HG02973 (cell line): ENCODE data around the gene CRTC1.

Experiments
- ATAC-seq: cut with Tn5 transposase; IDR thresholded peaks from one replicate; pipeline ENCODE4 v1.9.1; 2021; ENCODE audit warnings: moderate library complexity; ENCODE audit not compliant: unreplicated experiment

CRTC1 gene

DNA sequence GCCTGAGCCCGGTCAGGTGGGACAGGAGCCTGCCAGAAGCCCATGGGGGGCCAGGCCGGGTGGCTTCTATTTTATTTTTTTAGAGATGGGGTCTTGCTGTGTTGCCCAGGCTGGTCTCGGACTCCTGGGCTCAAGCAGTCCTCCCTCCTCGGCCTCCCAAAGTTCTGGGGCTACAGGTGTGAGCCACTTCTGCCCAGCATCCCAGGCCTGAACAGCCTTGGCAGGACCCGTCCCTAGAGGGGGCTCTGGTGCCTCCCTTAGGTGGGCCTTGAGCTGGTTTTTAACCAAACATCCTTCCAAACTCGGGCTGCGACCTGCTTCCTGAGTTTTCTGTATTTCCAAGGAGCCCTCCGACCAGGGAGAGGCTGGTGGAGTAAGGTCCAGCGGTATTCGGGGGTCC, 97.2 kb downstream of the CRTC1 start:
- ATAC-seq: no peak

DNA sequence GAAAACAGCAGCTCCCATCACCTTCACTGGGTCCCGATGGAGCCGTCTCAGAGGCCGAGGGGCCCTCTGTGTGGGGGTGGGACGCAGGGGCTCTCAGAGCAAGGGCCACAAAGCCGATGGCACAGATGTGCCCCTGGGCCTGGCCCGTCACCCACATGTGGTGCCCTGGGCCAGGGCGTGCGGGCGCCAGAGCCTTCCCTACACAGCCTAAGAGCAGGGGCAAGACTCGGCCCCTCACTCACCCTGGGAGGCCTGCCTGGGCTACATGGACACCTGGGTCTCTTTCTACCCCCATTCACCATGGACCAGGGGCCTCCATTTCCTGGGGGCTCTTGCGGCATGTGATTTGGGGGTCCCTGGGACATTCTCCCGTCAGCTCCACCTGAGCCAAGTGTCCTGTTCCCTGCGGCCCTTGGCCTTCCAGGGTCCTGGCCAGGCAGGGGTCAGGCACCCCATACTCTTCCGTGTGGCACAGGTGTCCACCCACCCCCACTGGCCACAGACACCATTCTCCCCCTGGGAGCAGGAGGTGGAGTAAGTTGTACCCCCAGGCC, 97.6 kb downstream of the CRTC1 start:
- ATAC-seq: no peak

DNA sequence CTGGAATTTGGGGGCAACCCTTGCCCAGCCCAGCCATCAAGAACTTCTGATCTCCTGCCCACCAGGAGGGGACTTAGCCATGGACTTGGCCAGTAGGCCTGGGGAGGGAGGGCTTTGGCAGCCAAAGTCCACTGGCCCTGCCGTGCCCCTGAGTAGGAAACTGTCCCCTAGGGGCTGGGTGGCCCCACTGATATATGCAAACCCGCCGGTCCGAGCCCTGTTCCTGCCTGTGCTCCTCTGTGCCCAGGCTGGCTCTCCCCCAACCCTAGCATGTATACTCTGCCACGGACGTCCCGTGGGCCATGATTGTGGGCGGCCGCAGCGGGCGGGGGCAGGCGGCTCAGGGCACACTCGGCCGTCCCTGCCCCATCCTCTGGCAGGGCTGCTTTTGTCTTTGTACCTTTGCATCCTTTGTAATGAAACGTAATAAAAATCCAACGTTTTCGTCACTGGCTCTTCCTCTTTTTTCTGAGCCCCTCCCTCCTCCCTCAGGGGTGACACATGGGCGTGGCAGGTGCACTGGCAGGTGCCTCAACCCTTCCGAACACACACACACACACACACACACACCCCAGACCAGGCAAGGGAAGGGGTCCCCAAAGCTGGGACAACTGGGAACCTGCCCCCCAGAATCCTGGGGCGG, 98.5 kb downstream of the CRTC1 start:
- ATAC-seq: no peak

DNA sequence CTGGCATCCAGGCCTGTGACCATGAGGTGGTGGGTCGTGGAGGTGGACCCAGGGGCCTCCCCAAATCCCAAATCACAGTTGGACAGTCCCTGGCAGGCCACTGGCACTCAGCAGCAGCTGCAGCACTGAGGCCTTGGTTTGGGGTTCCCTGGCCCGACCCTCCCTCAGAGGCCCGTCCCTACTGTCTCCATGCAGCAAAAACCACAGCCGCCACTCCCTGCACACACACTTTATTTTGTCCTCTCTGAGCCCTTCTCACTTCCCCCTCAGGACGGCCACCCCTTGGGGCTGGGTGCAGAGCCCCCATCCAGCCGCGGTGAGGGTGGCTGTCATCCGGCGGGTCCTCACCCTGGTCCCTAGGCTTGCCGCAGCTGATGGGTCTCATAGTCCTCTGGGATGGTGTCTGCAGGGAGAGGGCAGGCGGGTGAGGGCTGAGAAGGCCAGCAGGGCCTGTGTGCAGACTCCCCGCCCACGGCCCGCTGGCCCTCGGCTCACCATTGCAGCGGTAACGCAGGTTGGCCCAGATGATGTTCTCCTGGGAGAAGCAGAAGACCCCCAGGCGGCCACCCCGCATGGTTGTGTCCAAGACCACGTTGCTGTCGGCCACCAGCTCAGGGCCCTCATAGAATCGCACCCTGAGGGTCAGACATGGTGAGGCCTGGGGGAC, 99.2 kb downstream of the CRTC1 start:
- ATAC-seq: no peak

DNA sequence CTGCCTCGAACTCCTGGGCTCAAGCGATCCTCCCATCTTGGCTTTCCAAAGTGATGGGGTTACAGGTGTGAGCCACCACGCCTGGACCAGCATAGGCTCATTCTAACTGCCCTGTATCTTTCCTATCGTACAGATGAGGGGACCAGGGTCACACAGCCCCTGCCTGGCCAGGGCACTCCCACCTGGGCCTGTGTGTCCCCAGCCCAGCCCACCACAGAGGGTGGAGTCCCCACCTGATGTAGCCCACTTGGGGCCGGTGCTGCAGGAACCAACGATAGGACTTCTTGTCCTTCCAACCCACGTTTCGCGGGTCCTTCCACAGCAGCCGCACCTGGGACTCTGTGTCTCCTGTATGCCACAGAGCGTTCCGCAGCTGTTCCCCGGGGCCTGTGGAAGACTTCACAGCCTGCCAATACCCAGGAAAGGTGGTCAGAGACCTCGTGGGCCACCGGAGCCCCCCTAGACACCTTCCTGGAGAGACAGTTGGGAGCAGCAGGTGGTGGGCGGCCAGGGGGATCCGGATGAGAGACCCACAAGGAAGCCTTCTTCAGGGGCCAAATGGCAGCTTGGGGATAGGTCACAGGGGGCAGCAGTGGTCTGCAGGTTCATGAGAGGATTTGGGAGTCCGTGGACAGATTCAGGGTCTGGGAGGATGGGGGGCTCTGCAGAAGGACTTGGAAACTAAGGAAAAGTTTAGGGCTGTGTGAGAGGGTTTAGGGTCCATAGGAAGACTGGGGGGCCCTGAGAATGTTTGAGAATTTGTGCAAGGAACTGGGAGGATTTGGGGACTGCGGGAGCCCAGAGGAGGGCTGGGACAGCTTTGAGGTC, 100.7 kb downstream of the CRTC1 start:
- ATAC-seq: no peak

DNA sequence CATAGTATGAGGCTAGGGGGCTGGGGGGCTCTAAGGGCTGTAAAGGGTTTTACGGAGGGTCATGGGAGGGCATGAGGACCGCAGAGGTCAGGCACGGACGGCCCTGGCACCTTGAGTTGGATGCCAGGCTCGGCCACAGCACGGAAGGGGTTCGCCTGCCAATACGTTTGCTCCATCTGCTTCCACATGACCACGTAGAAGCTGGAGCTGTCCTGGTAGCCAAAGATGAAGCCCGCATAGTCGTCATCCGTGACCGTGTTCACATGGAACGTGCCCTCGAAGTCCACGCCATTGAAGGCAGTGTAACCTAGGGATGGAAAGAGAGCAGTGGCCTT, 101.3 kb downstream of the CRTC1 start:
- ATAC-seq: no peak

DNA sequence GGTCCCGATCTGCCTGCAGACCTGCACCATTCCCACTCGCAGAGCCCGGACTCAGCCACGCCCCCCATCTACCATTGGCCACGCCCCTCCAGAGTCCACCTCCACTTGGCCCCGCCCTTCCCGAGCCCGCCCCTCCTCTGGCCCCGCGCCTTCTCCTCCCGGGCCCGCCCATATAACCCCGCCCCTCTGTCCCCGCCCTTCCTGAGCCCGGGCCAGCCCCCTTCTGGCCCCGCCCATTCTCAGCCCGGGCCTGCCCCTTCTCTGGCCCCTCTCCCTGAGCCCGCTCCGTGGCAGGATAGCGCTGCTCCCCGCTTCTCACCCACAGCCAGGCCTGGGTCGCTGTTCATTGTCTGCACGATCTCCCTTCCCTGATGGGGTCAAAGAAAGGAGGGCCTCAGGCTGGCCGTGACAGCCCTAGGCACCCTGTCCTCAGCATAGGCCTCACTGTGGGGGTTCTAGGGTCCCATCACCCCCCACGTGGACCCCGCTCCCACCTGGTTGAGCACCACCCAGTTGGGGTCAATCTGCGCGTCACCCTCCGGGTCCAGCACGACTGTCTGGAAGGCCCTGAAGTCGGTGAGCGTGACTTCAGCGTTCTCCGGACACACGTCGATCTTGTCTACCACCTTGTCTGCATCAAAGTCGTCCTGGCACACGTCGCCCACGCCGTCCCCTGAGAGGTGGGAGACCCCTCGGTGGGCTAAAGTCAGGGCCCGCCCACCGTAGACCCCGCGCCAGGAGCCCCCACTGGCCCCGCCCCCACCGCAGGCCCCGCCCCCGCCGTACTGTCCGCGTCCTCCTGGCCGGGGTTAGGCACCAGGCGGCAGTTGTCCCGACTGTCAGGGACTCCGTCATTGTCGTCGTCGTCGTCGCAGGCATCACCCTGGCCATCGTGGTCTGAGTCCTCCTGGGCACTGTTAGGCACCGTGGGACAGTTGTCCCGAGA, 102.0 kb downstream of the CRTC1 start:
- ATAC-seq: no peak

DNA sequence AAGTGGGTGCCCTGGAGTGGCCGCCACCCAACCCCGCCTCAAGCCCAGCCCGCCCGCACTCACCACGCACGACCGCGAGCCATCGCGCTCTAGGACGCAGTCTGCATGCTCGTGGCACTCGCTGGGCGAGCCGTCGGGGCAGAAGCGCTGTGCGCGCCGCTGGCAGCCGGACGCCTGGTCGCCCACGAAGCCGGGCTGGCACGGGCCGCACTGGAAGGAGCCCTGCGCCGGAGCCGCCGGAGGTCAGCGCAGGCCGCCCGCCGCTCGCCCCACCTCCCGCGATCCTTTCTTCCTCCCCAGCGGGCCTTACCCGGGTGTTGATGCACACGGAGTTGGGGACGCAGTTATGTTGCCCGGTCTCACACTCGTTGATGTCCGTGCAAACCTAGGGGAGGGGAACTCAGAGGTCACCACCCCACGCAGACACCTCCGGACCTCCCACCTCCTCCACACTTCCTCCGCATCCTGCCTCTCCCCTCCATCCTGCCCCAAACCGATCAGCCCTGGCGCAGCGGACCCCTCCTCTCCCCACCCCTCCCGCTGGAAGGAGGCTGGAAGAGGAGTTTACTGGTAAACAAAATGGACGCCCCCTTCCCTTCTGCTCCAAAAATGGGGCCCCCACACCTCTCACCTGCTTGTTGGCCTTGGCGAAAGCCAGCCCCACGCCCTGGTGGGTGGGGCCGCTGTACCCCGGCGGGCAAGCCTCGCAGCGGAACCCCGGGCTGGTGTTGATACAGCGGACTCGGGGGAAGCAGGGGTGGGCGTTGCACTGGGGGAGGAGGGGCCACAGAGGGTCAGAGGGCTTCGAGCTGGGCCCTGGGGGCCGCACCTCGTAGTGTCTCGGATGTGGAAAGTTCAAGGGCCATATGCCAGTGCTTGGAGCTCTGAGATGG, 105.3 kb downstream of the CRTC1 start:
- ATAC-seq: no peak

DNA sequence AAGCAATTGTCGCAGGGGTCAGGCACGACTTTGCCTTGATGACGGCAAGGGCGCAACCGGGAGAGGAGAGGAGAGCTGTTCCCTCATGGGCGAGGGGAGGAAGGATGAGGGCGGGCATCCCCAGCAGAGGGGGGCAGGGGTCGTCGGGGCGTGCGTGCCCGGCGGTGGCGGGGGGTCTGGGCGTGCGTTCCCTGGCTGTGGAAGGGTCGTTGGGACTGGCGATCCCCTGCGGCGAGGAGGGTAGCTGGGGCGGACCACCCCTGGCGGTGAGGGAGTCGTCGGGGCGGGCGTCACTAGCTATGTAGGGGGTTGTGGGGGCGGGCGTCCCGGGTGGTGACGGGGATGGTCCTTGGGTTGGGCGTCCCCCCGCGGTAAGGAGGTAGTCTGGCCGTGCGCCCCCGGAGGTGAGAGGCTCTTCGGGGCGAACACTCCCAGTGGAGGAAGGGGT, 106.0 kb downstream of the CRTC1 start:
- ATAC-seq: no peak

DNA sequence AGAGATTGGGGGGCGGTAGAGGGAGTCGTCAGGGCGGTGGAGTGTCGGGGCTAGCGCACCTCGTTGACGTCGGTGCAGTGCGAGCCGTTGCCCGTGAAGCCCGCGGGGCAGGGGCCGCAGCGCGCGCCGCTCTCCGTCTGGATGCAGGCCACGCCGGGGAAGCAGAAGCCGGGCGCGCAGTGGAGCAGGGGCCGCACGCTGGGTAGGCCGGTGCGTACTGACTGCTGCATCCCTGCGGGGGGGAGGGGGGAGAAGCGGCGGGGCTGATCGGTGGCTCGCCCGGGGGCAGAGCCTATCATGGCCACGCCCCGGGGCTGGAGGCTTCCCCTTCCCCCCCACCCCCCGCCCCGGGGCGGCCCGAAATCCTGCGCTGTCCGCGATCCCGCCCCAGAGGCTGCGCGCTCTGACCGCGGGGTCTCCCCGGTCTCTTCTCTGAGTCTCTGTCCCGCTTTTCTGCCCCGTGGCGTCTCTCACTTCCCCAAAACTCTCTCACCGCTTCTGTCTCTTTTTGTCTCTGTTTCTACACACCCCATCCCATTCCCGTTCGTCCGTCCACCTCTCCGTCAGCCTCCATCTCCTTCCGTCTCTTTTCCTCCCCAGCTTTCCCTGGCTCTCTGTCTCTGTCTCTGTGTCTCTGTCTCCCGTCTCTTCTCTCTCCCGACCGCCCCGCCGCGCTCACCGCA, 106.5 kb downstream of the CRTC1 start:
- no peak for ATAC-seq

DNA sequence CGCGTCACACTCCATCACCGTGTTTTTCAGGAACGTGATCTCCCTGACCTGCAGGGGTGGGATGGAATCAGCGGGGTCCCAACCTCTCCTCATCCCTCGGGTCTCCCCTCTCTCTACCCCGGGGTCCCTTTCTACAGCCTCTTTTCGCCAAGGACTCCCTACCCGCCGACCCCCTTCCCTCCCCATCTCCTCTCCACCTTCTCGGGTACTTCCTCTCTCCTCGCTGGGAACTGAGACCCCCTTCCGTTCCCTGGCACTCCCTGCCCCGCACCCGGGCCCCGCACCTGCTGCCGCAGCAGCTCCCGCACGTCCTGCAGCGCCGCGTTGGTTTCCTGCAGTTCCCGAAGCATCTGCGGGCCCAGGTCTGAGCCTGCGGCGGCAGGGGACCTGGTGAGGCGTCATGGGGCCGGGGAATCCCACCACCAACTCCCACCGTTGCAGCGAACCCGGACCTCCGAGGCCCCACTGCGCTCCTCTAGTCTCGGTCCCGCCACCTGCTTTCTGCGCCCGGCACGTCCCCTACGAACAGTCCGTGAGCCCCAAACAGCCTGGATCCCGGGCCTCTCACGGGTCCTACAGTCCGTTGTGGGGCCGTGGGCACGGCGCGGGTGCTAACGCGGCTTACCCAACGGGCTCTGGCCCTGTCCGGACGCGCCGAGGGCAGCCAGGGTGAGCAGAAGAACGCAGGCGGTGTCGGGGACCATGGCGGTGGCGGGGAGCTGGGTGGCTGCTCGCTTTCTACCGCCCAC, 107.3 kb downstream of the CRTC1 start, which contains the start of gene COMP:
TSS of gene COMP (minus strand) at position 740 of the 749 bp plus-strand sequence. CDS start at position 704, 36 bp downstream.
- no peak for ATAC-seq

DNA sequence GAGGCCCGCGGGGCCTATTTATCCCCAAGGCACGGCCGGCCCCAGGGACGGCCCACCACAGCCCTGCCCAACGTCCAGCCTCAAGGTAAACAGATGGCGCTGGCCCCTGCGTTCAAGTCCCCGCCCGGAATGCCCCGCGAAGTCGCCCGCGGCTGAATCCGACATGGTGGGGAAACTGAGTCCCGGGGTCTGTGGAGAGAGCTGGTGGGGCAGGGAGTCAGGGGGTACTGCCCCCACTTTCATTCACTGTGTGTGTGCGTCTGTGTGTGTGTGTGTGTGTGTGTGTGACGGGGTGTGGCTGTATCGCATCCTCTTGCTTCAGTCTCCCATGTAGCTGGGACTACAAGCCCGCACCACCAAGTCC, 107.8 kb downstream of the CRTC1 start:
- no peak for ATAC-seq

DNA sequence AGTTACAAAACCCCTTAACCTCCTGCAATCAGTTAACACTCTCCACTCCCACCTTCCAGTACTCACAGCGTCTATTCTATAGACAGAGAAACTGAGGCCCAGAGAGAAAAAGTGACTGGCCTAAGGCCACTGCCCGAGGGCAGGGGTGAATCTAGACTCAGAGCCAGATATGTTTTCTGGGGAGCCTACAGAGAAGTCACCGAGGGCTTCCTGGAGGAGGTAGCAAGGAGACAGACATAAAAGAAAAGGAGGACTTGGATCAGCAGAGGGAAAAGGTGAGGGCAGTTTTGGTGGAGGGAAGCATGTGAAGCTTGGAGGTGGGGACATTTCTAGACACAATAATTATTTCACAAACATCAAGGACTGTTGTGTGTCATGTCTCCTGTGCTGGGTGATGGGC, 109.2 kb downstream of the CRTC1 start:
- ATAC-seq: no peak

DNA sequence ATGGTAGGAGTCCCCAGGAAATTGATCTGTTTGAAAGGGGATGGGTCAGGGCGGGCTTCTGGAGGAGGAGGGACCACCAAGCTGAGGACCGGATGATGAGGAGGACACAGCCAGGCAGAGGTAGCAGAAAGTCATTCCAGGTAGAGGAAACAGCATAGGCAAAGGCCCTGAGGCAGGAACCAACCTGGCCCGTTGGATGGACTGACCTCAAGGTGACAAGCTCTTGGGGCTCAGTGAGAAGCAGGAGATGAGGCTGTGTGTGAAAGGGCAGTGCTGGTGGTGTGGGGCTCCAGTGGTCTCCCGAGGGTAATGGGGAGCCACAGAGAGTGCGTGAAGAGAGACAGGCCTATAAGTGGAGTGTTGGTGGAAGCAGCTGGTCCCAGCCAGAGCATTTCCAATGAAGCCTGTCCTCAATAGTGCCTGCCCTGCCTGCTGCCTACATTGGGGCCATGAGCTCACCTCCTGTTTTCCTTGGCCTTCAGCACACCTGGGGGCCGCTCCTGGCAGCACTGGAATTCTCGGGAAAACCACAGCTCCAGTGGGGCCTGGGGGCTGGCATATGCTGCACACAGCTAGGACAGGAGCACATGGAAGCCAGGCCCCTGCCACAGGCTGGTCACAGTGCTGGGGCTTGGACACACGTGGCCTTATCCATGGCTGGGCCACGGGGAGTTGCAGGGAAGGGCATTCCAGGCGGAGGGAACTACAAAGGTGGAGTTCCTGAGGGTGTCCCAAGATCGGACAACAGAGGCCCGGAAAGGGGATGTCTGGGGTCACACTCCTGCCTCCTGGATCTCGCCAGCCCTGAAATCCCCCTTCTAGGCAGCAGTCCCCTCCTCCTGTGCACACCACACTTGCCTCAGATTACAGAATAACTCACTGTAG, 109.9 kb downstream of the CRTC1 start:
- ATAC-seq: no peak

DNA sequence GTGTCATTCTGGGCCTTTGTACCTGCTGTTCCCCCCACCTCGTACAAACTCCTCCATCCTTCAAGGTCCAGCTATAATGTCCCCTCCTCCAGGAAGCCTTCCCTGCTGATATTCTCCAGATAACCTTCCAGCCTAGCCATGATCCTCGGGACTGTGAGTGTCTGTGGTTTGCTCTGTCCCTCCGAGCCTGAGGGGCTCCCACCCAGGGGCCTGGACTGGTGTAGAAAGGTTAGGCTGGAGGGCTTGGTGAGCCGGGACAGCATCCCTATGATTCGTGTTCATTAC, 110.5 kb downstream of the CRTC1 start:
- no peak for ATAC-seq

DNA sequence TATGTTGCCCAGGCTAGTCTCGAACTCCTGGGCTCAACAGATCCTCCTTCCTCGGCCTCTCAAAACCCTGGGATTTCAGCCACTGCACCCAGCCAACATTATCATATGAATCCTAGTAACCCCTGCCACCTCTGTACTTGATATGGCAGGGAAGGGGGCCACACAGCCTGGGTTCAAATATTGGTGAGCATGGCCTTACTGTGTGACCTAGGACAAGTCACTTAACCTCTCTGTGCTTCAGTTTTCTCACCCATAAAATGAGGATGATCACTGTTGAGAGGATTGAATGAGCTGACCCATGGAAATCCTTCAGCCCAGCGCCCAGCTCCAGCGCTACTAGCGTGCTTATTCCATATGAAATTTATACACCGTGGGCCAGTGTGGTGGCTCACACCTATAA, 111.2 kb downstream of the CRTC1 start:
- ATAC-seq: no peak

DNA sequence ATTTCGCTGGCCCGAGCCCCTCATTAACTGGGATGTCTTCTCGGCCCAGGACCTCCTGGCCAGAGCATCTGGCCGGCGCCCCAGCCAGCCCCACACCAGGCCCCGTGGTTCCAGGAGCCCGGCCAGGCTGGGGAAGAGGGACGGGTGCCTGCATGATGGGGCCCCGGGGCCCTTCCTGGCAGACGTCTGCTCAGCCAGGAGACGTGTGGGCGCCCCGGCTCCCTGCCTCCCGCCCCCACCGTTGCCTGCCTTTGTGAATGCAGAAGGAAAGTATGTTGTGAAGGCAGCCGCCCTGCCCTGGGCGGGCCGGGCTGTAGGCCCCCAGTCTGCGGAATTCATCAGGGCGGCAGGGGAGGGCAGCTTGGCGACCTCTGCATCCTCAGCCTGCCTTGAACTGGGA, 112.1 kb downstream of the CRTC1 start:
- ATAC-seq: no peak

DNA sequence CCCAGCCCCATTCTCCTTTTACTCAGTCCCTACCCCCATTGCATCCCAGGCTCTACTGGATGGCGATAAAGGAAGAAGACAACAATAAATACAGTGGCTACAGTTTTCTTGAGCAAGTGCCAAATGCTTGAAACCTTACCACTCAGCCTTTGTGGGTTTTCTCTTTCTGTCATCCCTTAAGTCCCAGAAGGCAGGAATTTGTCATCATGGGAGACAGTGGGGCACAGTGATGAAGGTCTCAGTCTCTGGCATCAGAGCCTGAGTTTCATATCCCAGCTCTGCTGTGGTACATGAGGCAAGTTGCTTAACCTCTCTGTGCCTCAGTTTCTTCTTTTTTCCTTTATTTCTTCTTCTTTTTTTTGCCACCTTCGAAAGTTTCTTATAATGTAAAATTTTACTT, 112.8 kb downstream of the CRTC1 start:
- no peak for ATAC-seq
